GM18858 (cell line): ENCODE data around the gene CDON.

Experiments
- ATAC-seq: cut with Tn5 transposase; IDR thresholded peaks from one replicate; pipeline ENCODE4 v1.9.1; 2021; ENCODE audit not compliant: unreplicated experiment

The CDON gene

GRCh38 chr11:126062679-126063506 lies at the start of gene CDON:
Gene CDON (minus strand): TSS chr11:126062866. CDS start chr11:126023476, 39,390 bp downstream.
- peak; percentile 97 for ATAC-seq

- ATAC-seq: no peak
Observed at GRCh38 chr11:126111458-126112116, 48.9 kb upstream of the CDON start.

- no peak for ATAC-seq
Observed at GRCh38 chr11:126109941-126110731, 47.5 kb upstream of the CDON start.

- ATAC-seq: no peak
Observed at GRCh38 chr11:126106594-126107328, 44.1 kb upstream of the CDON start.

- no peak for ATAC-seq
Observed at GRCh38 chr11:126105748-126106080, 43.0 kb upstream of the CDON start.

GRCh38 chr11:126105022-126105747 lies 42.5 kb upstream of the CDON start:
- ATAC-seq: no peak

GRCh38 chr11:126104420-126104819 lies 41.8 kb upstream of the CDON start:
- no peak for ATAC-seq

- ATAC-seq: no peak
Observed at GRCh38 chr11:126103150-126103549, 40.5 kb upstream of the CDON start.

- ATAC-seq: no peak
Observed at GRCh38 chr11:126102436-126102981, 39.8 kb upstream of the CDON start.

GRCh38 chr11:126101930-126102283 lies 39.2 kb upstream of the CDON start:
- ATAC-seq: no peak

GRCh38 chr11:126101251-126101929 lies 38.7 kb upstream of the CDON start:
- ATAC-seq: no peak

GRCh38 chr11:126100716-126101115 lies 38.0 kb upstream of the CDON start:
- no peak for ATAC-seq

GRCh38 chr11:126098204-126098769 lies 35.6 kb upstream of the CDON start:
- ATAC-seq: no peak

- no peak for ATAC-seq
Observed at GRCh38 chr11:126095745-126096144, 33.1 kb upstream of the CDON start.

- ATAC-seq: no peak
Observed at GRCh38 chr11:126090452-126090851, 27.8 kb upstream of the CDON start.

- ATAC-seq: no peak
Observed at GRCh38 chr11:126088999-126089398, 26.3 kb upstream of the CDON start.

- no peak for ATAC-seq
Observed at GRCh38 chr11:126086248-126086647, 23.6 kb upstream of the CDON start.

GRCh38 chr11:126084608-126084912 lies 21.9 kb upstream of the CDON start:
- ATAC-seq: no peak

- ATAC-seq: no peak
Observed at GRCh38 chr11:126083829-126084607, 21.4 kb upstream of the CDON start.
